Liver (tissue), 3 donors: Measurements from ENCODE around the gene MRPL55.

Experiments
- FOXA2 ChIP-seq: IDR thresholded peaks from 2 replicates; pipeline ENCODE4 v1.6.1; 2016; ENCODE audit warnings: antibody characterized with exemption
- JUND ChIP-seq, 2 donors: IDR thresholded peaks; 2 replicates each; pipeline ENCODE4 v1.6.1; 2016; ENCODE audit warnings: antibody characterized with exemption in 2 of 2
- YY1 ChIP-seq: IDR thresholded peaks from 2 replicates; pipeline ENCODE4 v1.6.1; 2016; ENCODE audit warnings: antibody characterized with exemption, mild to moderate bottlenecking
- ZBTB33 ChIP-seq: IDR thresholded peaks from 2 replicates; pipeline ENCODE4 v1.6.1; 2016; ENCODE audit warnings: antibody characterized with exemption
- TF ChIP-seq, protein P1 (sequence below): fragments of 150-350 bp; IDR thresholded peaks from 2 replicates; pipeline ENCODE4 v1.5.1; 2017; ENCODE audit warnings: improper control_type of control experiment, low read depth, low read length; ENCODE audit not compliant: missing input control
- donor health status: healthy.
- donor health status: healthy.

DNA sequence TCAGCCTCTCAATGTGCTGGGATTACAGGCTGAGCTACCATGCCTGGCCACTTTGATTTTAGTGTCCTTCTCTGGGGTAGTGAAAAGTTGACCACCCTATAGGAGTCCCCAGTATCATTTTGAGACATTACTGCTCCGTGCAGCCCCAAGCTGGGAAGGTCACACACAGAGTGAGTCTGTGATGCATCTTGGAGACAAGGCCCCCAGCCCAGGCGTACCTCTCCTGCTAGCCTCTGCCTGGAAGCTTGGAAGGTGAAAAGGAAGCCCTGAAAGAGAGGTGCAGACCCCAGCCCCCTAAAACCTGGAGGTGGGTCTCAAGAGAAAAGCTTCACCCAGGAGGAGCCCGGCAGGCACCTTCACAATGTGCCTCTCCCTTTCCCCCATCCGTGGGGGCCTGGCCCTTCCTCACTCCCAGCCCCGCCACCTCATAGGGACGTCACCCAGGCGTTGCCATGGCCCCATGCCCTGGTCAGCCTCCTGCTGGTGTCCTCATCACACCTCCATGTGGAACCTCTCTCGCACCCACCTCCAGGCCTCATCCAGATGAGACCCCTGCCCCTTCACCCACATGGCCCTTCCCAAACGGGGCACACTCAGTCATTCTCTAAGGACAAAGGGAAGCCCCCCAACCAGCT, 32.2 kb downstream of the MRPL55 start:
- TF ChIP-seq, protein P1, sequence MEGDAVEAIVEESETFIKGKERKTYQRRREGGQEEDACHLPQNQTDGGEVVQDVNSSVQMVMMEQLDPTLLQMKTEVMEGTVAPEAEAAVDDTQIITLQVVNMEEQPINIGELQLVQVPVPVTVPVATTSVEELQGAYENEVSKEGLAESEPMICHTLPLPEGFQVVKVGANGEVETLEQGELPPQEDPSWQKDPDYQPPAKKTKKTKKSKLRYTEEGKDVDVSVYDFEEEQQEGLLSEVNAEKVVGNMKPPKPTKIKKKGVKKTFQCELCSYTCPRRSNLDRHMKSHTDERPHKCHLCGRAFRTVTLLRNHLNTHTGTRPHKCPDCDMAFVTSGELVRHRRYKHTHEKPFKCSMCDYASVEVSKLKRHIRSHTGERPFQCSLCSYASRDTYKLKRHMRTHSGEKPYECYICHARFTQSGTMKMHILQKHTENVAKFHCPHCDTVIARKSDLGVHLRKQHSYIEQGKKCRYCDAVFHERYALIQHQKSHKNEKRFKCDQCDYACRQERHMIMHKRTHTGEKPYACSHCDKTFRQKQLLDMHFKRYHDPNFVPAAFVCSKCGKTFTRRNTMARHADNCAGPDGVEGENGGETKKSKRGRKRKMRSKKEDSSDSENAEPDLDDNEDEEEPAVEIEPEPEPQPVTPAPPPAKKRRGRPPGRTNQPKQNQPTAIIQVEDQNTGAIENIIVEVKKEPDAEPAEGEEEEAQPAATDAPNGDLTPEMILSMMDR: no peak
- TF ChIP-seq ZBTB33: no peak
- no peak for TF ChIP-seq YY1
- no peak for TF ChIP-seq JUND (IDR thresholded peaks at IDR 0.05)
- no peak for TF ChIP-seq FOXA2
